NCI-H345 treated with DMSO at 0.1 percent for 48 hours (cell line): ENCODE data around the gene WDR4.
A peak's percentile ranks its signal among the peaks of the same experiment; 100 is the strongest.
"Not testable (repeated sequence)": the region's sequence is repeated elsewhere in the genome, so short reads cannot be mapped to it uniquely, and the experiment has no call there.

Experiments used
- DNase-seq: peaks from one replicate; lab custom pipeline; 2025; ENCODE audit not compliant: unreplicated experiment; lab: John Stamatoyannopoulos, UW

The WDR4 gene

DNA sequence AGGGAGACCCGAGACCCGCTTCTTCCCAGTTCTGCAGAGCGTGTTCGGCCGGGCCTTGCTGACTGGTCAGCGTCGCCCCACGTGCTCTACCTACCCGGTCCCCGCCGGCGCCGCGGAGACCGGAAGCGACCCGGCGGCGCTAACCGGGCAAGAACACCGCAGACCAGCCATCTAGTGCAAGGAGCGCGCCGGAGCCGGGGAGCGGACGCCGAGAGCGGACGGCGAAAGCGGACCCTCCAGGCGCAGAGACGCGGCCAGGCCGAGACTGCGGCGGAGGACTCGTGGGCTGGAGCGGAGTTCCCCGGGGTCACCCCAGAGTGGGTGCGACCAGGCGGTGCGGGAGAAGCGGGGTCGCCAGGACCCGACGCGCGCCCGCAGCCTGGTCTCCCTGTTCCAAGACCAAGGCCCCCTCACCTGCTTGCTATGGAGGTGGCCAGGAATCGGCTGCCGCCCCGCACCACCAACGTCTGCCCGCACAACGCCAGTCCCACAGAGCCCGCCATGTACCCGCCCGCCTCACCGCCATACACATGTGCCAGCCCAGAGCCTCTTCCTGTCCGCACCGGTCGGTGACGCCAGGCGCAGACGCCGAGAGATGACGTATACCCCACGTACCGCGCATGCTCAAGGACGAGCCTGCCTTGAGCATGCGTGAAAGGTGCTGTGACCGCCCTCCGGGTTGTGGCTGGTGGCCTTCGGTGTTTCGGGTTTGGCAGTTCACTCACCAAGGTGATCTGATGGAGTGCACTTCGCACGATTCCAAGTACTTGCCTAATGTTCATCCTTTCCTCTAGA is at the start of gene WDR4:
WDR4 (minus strand) TSS at position 547 of the 795 bp plus-strand sequence; CDS start at position 503, 44 bp downstream.
- DNase-seq, result peak; percentile 96

GRCh38 chr21:42927474-42928200 is 48.3 kb upstream of the WDR4 start:
- not testable (repeated sequence) for DNase-seq

DNA sequence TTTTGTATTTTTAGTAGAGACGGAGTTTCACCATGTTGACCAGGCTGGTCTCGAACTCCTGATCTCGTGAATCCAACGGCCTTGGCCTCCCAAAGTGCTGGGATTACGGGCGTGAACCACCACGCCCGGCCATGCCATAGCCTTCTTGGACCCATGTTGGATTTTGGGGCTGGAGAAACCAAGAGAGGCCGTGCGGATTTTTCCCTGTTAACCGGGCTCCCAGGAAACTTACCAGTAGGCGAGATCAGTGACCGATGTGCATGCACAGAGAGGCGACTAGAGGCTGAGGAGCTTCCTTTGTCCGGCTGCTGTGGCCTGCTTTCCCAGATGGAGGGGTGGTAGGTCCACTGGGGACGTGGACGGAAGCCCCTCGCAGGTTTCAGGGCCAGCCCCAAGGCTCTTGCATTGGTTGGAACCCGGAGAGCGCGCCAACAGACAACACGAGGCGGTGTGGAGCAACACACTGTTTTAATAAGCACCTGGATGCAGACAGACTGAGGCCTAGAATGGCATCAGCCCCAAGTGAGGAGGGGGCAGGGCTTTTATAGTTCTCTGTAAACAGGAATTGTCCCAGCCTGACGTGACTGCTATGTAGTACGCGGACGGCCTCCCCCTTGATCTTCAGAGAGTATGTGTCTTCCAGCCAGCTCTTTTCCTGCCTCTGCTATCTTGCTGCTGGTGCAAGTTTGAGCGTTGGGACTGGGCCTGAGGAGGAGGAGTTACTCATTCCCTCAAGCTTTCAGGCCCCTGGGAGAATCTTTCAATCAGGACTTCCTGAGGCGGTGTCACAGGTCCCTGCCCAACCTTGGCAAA is 46.0 kb upstream of the WDR4 start, which contains the start of gene ERVH48-1:
ERVH48-1 (minus strand) TSS at position 517 of the 813 bp plus-strand sequence. CDS start 6,624 bp downstream, outside the sequence.
- no peak for DNase-seq

GRCh38 chr21:42924433-42924751 is 45.1 kb upstream of the WDR4 start:
- DNase-seq, result no peak

DNA sequence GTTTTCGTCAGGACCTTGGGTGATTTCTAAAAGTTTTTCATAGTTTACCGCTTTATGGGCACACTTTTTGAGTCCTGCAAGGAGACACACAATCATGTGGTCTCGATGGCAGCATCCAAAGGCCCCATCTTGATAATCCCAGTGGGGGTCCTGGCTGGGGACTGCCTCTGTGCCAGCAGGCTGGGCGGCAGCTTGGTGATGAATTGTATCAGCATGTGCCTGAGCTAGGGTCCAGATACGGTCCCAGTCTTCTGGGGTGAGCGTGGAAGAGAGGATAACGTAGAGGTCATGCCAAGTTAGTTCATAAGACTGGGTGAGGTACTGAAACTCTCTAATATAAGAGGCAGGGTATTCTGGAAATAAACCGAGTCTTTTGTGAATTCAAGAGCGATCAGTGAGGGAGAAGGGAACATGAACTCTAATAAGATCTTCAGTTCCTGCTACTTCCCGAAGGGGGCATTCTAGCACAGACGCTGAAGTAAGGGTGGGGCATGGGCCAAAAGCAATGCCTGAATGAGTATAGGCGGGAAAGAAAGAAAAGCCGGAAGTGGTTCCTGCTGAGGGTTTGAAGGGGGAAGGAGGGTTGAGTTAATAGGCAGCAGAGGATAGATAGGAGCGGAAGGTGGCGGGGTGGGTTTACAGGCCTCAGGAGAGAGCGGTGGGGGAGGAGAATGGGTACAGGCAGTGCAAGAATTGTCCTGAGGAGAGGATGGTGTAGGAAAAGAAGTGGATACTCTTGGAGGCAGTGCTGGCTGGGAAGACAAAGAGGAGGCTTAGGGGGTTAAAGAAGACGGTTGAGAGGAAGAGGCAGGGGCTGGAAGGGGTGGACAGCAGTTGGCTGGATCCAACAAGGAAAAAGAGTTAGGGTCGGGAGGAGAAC is 44.5 kb upstream of the WDR4 start:
- DNase-seq, result peak; percentile 58

- no peak for DNase-seq
These were observed 43.6 kb upstream of the WDR4 start for GRCh38 chr21:42922918-42923317.

DNA sequence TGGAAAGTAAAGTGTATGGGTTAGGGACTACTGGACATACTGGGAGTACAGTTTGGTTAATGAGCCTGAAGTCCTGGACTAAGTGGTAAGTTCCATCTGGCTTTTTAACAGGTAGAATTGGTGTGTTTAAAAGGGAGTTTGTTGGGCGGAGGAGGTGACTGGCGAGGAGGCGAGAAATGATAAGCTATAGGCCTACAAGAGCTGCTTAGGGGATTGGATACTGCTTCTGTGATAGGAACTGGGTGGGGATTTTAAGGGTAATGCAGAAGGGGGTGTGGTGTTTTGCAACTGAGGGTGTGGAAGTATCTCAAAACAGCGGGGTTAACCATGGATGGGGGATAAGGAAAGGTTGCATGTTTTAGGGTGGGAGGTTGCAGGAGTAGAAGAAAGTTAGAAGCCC is 42.6 kb upstream of the WDR4 start:
- no peak for DNase-seq

DNA sequence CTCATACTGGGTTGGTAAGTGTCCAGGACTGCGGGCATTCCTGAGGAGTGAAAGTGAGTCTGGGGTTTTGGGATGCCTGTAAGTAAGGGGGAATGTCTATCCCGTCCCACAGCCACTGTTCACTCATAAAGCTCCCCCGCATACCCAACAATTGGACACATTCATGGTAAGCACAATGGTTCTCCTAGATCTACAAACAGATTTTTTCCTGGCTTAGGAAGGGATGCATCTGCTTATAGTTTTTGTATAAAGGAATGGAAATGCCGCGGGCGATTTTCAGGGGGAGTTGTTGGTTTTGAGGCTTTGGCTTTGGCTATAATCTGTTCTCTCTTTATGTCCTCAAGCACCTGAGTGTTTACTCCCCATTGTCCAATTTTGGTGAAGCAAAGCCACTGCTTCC is 39.0 kb upstream of the WDR4 start:
- peak; percentile 63 for DNase-seq

- DNase-seq, result no peak
These were observed 34.1 kb upstream of the WDR4 start for GRCh38 chr21:42913476-42913875.

DNA sequence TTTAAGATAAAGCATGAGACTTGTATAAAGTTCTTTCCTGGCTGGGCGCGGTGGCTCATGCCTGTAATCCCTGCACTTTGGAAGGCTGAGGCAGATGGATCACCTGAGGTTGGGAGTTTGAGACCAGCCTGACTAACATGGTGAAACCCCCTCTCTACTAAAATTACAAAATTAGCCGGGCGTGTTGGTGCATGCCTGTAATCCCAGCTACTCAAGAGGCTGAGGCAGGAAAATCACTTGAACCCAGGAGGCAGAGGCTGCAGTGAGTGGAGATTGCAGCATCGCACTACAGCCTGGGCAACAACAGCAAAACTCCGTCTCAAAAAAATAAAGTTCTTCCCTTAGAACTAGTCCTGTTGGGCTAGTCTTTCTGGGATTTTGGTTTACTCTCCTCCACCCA is 32.6 kb upstream of the WDR4 start:
- not testable (repeated sequence) for DNase-seq

GRCh38 chr21:42908484-42908883 is 29.1 kb upstream of the WDR4 start:
- not testable (repeated sequence) for DNase-seq

DNA sequence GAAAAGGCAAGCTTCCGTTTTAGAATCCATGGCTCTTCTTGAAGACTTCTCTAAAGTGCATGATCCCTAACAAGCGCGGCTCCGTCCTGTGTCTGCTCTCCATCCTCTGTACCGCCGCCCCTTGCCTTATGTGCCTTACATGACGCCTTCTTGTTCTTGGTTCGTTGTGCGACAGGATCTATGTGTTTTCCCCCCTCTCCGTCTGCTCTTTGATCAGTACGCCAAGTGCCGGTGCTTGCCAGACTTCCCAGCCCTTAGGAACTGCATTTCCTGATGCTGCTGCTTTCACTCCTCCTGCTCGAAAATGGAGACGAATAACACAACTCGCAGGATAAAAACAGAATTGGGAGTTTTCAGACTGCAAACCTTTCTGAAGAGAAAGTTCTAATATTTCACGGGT is 26.9 kb upstream of the WDR4 start:
- DNase-seq, result no peak

- DNase-seq, result no peak
These were observed 25.9 kb upstream of the WDR4 start for GRCh38 chr21:42905195-42905594.

GRCh38 chr21:42903817-42904216 is 24.5 kb upstream of the WDR4 start:
- no peak for DNase-seq

GRCh38 chr21:42900446-42900845 is 21.1 kb upstream of the WDR4 start:
- no peak for DNase-seq

DNA sequence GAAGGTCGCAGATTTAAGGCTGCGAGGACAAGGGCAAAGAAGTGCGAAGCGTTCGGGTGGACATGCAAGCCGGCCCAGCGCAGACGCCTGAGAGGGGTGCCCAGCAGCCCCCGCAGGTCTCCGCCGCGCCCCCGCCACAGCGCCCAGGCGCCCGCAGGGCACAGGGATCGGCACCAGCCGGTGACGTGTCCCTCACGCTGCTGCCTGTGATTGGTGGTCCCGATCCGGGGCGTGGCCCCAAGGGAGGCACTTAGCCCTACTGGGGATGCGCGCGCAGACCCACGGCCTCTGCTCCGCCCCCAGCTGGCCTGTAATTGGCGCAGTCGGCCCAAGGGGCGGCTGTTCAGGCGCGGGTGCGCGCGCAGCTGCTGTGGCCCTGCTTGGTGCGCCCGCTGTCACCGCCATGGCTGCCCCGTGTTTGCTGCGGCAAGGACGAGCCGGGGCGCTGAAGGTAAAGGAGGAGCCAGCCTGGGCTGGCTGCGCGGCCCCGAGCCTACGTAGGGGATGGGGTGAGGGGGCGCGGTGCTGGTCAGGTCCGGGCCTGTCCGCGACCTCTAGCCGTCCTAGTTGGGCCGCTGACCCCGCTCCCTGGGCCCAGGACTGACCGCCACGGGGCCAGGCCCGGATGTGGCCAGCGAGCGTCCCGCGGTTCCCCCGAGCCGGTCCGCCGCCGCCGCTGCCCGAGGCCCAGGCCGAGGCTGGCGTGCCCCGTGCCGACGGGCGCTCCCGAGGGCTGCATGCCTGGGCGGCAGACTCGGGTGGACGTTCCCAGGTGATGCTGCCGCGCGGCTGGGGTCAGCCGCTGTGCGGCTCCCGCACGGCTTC is 13.8 kb upstream of the WDR4 start, which contains the start of gene NDUFV3:
NDUFV3 (plus strand) TSS at position 379 of the 825 bp plus-strand sequence; CDS start at position 404, 25 bp downstream.
- peak; percentile 98 for DNase-seq

DNA sequence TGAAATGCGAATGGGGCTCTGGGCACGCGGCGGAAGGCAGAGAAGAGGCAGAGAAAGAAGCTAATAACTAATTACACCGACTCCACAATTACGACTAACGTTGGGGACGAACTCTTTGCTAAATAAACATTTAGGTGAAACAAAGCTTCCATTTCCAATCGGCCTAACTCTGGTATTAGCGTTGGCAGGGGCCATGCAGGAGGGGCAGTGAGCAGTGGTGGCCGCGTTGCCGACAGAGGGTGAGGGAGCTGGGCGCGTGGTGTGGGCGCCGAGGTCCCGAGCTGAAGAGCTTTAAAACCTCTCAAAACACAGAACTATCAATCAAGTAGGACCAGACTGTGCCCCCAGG is 13.2 kb upstream of the WDR4 start:
- DNase-seq, result no peak

- DNase-seq, result no peak
These were observed 8.0 kb upstream of the WDR4 start for GRCh38 chr21:42887326-42887725.

GRCh38 chr21:42883921-42884320 is 4.6 kb upstream of the WDR4 start:
- no peak for DNase-seq

- no peak for DNase-seq
These were observed 1.0 kb upstream of the WDR4 start for GRCh38 chr21:42880352-42880751.
